HepG2 (cell line): Measurements from ENCODE around the gene PLD2. TPM values are rescaled to one million over a fixed set of nuclear protein-coding genes. Genes with fewer than 3 reads are reported as not detected.

ENCODE experiments used
- ARNT ChIP-seq: fragments of 450-650 bp; IDR thresholded peaks from 2 replicates; pipeline ENCODE4 v1.6.1; 2017
- CENPT ChIP-seq: sonication (generic); formaldehyde crosslinking; IDR thresholded peaks from 2 replicates; pipeline ENCODE4 v1.8.0; 2022; ENCODE audit warnings: low read depth, mild to moderate bottlenecking, moderate library complexity, missing genetic modification reagents
- DNMT1 ChIP-seq: sonication (generic); formaldehyde crosslinking; IDR thresholded peaks from 2 replicates; pipeline ENCODE4 v1.5.1; 2020; ENCODE audit warnings: mild to moderate bottlenecking, missing genetic modification reagents
- GATA4 ChIP-seq: sonication (generic); IDR thresholded peaks from 2 replicates; pipeline ENCODE4 v1.6.1; 2016; ENCODE audit warnings: antibody characterized with exemption, low read depth, borderline replicate concordance
- HOMEZ ChIP-seq: IDR thresholded peaks from 2 replicates; pipeline ENCODE4 v1.6.1; 2016; ENCODE audit warnings: low read depth
- MEF2D ChIP-seq: sonication (generic); formaldehyde crosslinking; IDR thresholded peaks from 2 replicates; pipeline ENCODE4 v1.5.1; 2020; ENCODE audit warnings: mild to moderate bottlenecking, missing genetic modification reagents
- MIXL1 ChIP-seq: IDR thresholded peaks from 2 replicates; pipeline ENCODE4 v1.6.1; 2016
- NR2F1 ChIP-seq, 2 experiments: fragments of 450-650 bp in 1 of 2; formaldehyde crosslinking in 1 of 2; IDR thresholded peaks; 2 replicates each; pipeline versions ENCODE4 v1.5.0 to v1.6.1; 2016 to 2020; ENCODE audit warnings: mild to moderate bottlenecking in 1 of 2, missing compliant biosample characterization in 1 of 2, missing genetic modification reagents in 1 of 2, moderate library complexity in 1 of 2
- NR2F6 ChIP-seq, 2 experiments: IDR thresholded peaks; 2 replicates each; pipeline ENCODE4 v1.6.1; 2016; ENCODE audit warnings: antibody characterized with exemption in 1 of 2, mild to moderate bottlenecking in 1 of 2
- PAXIP1 ChIP-seq: sonication (generic); formaldehyde crosslinking; conservative IDR thresholded peaks from 2 replicates; pipeline ENCODE4 v1.4.0; 2020; ENCODE audit warnings: mild to moderate bottlenecking, missing genetic modification reagents, moderate library complexity
- PLRG1 ChIP-seq: fragments of 450-650 bp; conservative IDR thresholded peaks from 2 replicates; pipeline ENCODE4 v1.6.1; 2016
- RFX1 ChIP-seq: fragments of 450-650 bp; IDR thresholded peaks from 2 replicates; pipeline ENCODE4 v1.6.1; 2017
- ZBTB21 ChIP-seq: sonication (generic); formaldehyde crosslinking; IDR thresholded peaks from 2 replicates; pipeline ENCODE4 v1.4.0; 2020; ENCODE audit warnings: missing genetic modification reagents
- ZFX ChIP-seq: sonication (generic); formaldehyde crosslinking; IDR thresholded peaks from 2 replicates; pipeline ENCODE4 v1.4.0; 2020; ENCODE audit warnings: mild to moderate bottlenecking, low read depth, missing genetic modification reagents, moderate library complexity
- ZNF20 ChIP-seq: sonication (generic); formaldehyde crosslinking; IDR thresholded peaks from 2 replicates; pipeline ENCODE4 v1.4.0; 2020; ENCODE audit warnings: mild to moderate bottlenecking, moderate library complexity, missing genetic modification reagents
- ZNF382 ChIP-seq: sonication (generic); formaldehyde crosslinking; IDR thresholded peaks from 2 replicates; pipeline ENCODE4 v1.5.0; 2020; ENCODE audit warnings: missing genetic modification reagents, mild to moderate bottlenecking, borderline replicate concordance
- ZNF430 ChIP-seq: sonication (generic); formaldehyde crosslinking; IDR thresholded peaks from 2 replicates; pipeline ENCODE4 v1.9.0; 2021; ENCODE audit warnings: mild to moderate bottlenecking, missing genetic modification reagents
- ZNF468 ChIP-seq: sonication (generic); formaldehyde crosslinking; IDR thresholded peaks from 2 replicates; pipeline ENCODE4 v1.8.0; 2022; ENCODE audit warnings: mild to moderate bottlenecking, moderate library complexity, missing genetic modification reagents
- ZNF646 ChIP-seq: sonication (generic); formaldehyde crosslinking; IDR thresholded peaks from 2 replicates; pipeline ENCODE4 v1.9.0; 2021; ENCODE audit warnings: mild to moderate bottlenecking, missing genetic modification reagents
- ZSCAN12 ChIP-seq: sonication (generic); formaldehyde crosslinking; IDR thresholded peaks from 2 replicates; pipeline ENCODE4 v1.9.0; 2021; ENCODE audit warnings: mild to moderate bottlenecking, missing genetic modification reagents
- polyA plus RNA-seq, 8 experiments: library from polyadenylated mRNA; depleted of rRNA in 3 of 8; stranded (reverse) in 7 of 8; unstranded in 1 of 8; fragments of >200 nt; fragmentation: Illumina TruSeq in 4 of 8; extraction: Trizol in 4 of 8; gene quantifications; 2 replicates each; pipeline versions ENCODE4 v1.2.1 to v1.2.3, GENCODE V29; 2011 to 2016; ENCODE audit warnings: low read depth in 4 of 8, missing spikeins in 1 of 8, mixed read lengths in 1 of 8; ENCODE audit not compliant: insufficient read depth in 1 of 8
- total RNA-seq, 5 experiments: library from RNA; depleted of rRNA; stranded (reverse); fragments of >200 nt; fragmentation: Illumina TruSeq; extraction: Trizol; gene quantifications; 2 replicates each; pipeline ENCODE4 v1.2.3, GENCODE V29; 2016; ENCODE audit warnings: low read depth in 1 of 5

Gene PLD2
- total and polyA plus RNA-seq, 2 of the 13 experiments (the other 11 are each of a cell fraction or from before 2014, with no cell fraction given) = 13.4 to 29.7 TPM

- TF ChIP-seq GATA4 = no peak
- no peak for TF ChIP-seq ZNF646 (CRISPR knock-in tag)
- TF ChIP-seq DNMT1 (CRISPR knock-in tag) = no peak
- TF ChIP-seq PLRG1 = no peak
- TF ChIP-seq HOMEZ (CRISPR knock-in tag) = no peak
- TF ChIP-seq NR2F6 (IDR thresholded peaks at IDR 0.05) = no peak
- 0 out of 2 replicates have a peak, but pooled peaks have one; percentile 11 for TF ChIP-seq NR2F6 (CRISPR knock-in tag; IDR thresholded peaks at IDR 0.05)
- no peak for TF ChIP-seq PAXIP1 (CRISPR knock-in tag)
- no peak for TF ChIP-seq MIXL1 (CRISPR knock-in tag)
- no peak for TF ChIP-seq CENPT (CRISPR knock-in tag)
- no peak for TF ChIP-seq ZNF468
- TF ChIP-seq NR2F1 (CRISPR knock-in tag; IDR thresholded peaks at IDR 0.05) = no peak
- no peak for TF ChIP-seq ZNF430 (CRISPR knock-in tag)
- TF ChIP-seq MEF2D (CRISPR knock-in tag) = no peak
- TF ChIP-seq ZSCAN12 (CRISPR knock-in tag) = no peak
- TF ChIP-seq ZFX (CRISPR knock-in tag) = peak; percentile 54; the same call in 1 of the 2 replicates
- TF ChIP-seq ZNF382 (CRISPR knock-in tag) = no peak
- TF ChIP-seq ARNT = no peak
- TF ChIP-seq RFX1 = no peak
- TF ChIP-seq ZBTB21 (CRISPR knock-in tag) = no peak
- TF ChIP-seq ZNF20 (CRISPR knock-in tag) = no peak
Measured at GRCh38 chr17:4806777-4807604, at the start of gene PLD2 (continued).
